ENCODE data around the gene STAT5B. TPM values are rescaled to one million over a fixed set of nuclear protein-coding genes. Genes with fewer than 3 reads are reported as not detected.

STAT5B gene
- total RNA-seq, result 24.9 and 27.7 TPM in 2 replicates

GRCh38 chr17:42276359-42276608 is at the start of gene STAT5B:
Gene STAT5B (minus strand): TSS chr17:42276391. CDS start chr17:42232127, 44,264 bp downstream.

DNA sequence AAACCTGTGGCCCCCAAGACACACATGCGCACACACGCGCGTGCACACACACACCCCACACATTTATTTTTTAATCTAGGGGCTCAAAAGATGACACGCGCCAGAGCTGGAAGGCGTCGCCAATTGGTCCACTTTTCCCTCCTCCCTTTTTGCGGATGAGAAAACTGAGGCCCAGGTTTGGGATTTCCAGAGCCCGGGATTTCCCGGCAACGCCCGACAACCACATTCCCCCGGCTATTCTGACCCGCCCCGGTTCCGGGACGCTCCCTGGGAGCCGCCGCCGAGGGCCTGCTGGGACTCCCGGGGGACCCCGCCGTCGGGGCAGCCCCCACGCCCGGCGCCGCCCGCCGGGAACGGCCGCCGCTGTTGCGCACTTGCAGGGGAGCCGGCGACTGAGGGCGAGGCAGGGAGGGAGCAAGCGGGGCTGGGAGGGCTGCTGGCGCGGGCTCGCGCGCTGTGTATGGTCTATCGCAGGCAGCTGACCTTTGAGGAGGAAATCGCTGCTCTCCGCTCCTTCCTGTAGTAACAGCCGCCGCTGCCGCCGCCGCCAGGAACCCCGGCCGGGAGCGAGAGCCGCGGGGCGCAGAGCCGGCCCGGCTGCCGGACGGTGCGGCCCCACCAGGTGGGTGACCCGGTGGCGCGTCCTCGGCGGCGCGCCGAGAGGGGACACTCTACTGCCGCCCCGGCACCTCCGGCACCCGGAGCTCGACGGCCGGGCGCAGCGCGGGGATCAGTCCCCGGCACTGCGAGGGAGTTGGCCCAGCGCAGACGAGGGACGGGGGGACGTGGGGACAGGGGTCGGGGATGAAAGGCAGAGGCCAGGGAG is 12.0 kb upstream of the STAT5B start, which contains the start of gene STAT5A:
Gene STAT5A (plus strand): TSS at position 522 of the 826 bp plus-strand sequence. CDS start 914 bp downstream, outside the sequence.

DNA sequence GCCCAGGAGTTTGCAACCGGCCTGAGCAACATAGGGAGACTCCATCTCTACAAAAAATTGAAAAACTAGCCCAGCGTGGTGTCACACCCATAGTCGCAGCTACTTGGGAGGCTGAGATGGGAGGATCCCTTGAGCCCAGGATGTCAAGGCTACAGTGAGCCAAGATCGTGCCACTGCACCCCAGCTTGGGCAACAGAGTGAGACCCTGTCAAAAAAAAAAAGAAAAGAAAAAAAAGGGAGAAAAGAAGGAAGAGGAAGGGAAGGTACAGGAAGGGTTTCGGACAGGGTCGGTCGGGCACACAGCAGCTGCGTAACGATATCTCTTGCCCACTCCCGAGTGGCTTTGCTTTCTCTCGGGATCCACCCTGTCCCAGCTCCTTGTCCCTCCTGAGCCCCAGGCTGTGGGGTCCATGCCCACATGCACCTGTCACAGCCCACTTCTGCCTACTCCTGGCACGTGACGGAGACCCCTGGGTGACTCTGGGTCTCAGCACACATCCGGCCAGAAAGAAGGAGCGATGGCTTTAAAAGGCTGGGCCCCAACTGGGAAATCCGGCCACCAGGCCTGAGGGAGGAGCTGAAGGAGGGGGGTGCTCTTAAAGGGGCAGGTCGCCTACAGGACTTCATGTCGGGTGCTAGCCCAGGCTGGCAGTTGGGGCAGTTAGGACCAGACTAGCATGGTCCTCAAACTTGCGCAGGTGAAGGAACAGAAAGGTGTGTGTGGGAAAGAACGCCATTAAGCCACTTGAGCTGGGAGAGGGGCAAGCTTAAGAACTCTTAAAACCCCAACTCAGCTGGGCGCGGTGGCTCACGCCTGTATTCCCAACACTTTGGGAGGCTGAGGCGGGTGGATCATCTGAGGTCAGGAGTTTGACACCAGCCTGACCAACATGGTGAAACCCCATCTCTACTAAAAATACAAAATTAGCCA is 82.0 kb downstream of the STAT5B start, which contains the start of gene GHDC:
Gene GHDC (minus strand): TSS at position 526 of the 931 bp plus-strand sequence. CDS start 913 bp downstream, outside the sequence.

DNA sequence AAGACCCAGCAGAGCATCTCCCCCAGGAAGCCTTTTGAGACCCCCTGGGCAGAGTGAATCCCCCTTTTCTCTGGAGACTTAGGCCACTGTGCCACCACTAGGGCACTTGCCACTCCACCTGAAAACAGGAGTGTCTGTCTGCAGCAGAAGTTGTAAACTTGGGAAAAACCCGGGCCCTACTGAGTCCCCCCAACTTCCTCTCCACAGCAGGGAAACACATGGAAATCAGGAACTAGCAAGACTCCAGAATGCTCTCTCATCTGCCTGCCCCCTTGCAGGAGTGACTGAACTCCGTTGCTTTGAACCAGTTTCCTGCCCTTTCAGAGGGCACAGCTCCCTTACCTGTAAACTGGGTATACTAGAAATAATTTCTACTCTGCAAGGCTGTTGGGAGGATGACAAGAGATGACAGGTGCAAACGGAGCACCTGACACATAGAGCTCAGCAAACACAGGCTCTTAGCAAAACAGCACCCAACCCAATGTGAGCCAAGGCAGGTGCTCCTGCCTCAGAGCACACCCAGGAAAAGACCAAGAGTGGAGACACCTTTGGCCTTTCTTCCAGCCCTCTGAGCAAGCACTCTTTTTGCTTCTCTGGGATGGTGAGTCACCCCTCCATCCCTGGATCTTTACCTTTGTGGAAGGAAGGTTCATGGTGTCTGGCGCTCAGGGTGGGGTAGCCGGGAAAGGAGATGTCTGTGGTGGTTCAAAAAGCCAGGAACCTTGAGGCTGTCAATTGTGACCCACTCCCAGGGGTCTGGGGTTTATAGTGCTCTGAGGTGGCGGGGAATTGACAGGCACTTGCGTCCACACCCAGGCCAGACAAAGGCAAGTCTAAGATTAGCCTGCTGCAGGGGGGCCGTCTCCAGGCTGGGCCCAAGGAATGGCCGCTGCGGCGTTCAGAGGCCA is 91.2 kb downstream of the STAT5B start, which contains the start of gene HCRT:
Gene HCRT (minus strand): TSS at position 740 of the 908 bp plus-strand sequence. CDS start 87 bp downstream, at position 653.

GRCh38 chr17:42180922-42181850 is 95.0 kb downstream of the STAT5B start, which contains the start of gene KCNH4:
Gene KCNH4 (minus strand): TSS chr17:42181142. CDS start chr17:42180945, 197 bp downstream.

Other genes with a start within 250 kb of the STAT5B start
- gene C17orf113, start 225.8 kb downstream of the STAT5B start, total RNA-seq, result 0.11 and 0.26 TPM in 2 replicates
- not detected in 2 replicates for gene ZNF385C, start 177.9 kb downstream of the STAT5B start, total RNA-seq
- 15.0 and 15.2 TPM in 2 replicates for gene DHX58, start 163.7 kb downstream of the STAT5B start, total RNA-seq
- gene KAT2A, start 155.0 kb downstream of the STAT5B start, total RNA-seq, result 6.5 and 9.6 TPM in 2 replicates
- gene HSPB9, start 153.6 kb downstream of the STAT5B start, total RNA-seq, result not detected in 2 replicates
- gene RAB5C, start 121.4 kb downstream of the STAT5B start, total RNA-seq, result 78.4 and 80.0 TPM in 2 replicates
- under 0.01 TPM in 1 of 2 replicates, not detected in the other for gene KCNH4, start 95.2 kb downstream of the STAT5B start, total RNA-seq
- gene HCRT, start 90.9 kb downstream of the STAT5B start, total RNA-seq, result not detected in 2 replicates
- 22.8 and 24.3 TPM in 2 replicates for gene GHDC, start 81.9 kb downstream of the STAT5B start, total RNA-seq
- 30.1 and 48.5 TPM in 2 replicates for gene STAT5A, start 12.1 kb upstream of the STAT5B start, total RNA-seq
- 193 and 275 TPM in 2 replicates for gene STAT3, start 112.1 kb upstream of the STAT5B start, total RNA-seq
- 1,094 and 1,211 TPM in 2 replicates for gene CAVIN1, start 146.9 kb upstream of the STAT5B start, total RNA-seq
- gene ATP6V0A1, start 182.5 kb upstream of the STAT5B start, total RNA-seq, result 66.8 and 72.1 TPM in 2 replicates